Testis (tissue), 2 donors: ENCODE measurements around the gene STARD3.

Experiments
- CTCF ChIP-seq, 3 experiments: fragments of 450-650 bp in 2 of 3; fragments of 200-600 bp in 1 of 3; sonication (generic) in 1 of 3; IDR thresholded peaks; one replicate each; pipeline ENCODE4 v1.5.1; 2016 to 2019; ENCODE audit warnings: antibody characterized with exemption in 3 of 3, mild to moderate bottlenecking in 2 of 3, moderate library complexity in 1 of 3
- POLR2A ChIP-seq: fragments of 450-650 bp; IDR thresholded peaks from one replicate; pipeline ENCODE4 v1.6.1; 2017; ENCODE audit warnings: antibody characterized with exemption, mild to moderate bottlenecking, moderate library complexity

- no peak for TF ChIP-seq POLR2A
- TF ChIP-seq CTCF (IDR thresholded peaks at IDR 0.05): no peak
Observed at GRCh38 chr17:39627712-39628516, 9.0 kb upstream of the STARD3 start.
